D721Med (cell line): ENCODE results near the gene SH3RF2.

Experiments used
- DNase-seq: peaks from one replicate; pipeline ENCODE4 v3.0.0; 2011; ENCODE audit warnings: low spot score; ENCODE audit not compliant: insufficient read length
- FAIRE-seq: peaks from 2 replicates; lab custom pipeline; 2011; peaks lifted over from hg19 to GRCh38; lab: Jason Lieb, UNC
- TF ChIP-seq, protein P1 (sequence below): IDR thresholded peaks from 2 replicates; pipeline ENCODE4 v1.5.1; 2012; ENCODE audit warnings: mild to moderate bottlenecking, control low read depth; ENCODE audit not compliant: insufficient read depth; ENCODE audit errors: missing control alignments

The SH3RF2 gene

DNA sequence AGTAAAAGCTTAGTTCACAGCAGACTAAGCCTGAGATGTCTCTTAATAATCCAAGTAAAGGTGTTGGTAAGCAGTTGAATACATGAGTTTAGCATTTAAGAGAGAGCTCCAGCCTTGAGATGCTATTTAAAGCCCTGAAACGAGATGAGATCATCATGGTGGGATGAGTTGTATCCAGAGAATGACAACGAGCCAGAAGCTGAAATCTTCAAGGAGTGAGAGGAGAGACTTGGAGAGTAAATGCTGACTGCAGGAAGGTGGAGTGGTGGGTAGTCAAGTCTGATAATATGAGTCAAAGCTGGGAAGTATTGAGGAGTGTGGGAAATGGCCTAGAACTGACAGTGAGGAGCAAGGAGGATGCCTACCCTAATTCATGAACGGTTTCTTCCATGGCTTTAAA lies 115.3 kb downstream of the SH3RF2 start:
- no peak for FAIRE-seq
- TF ChIP-seq, protein P1, sequence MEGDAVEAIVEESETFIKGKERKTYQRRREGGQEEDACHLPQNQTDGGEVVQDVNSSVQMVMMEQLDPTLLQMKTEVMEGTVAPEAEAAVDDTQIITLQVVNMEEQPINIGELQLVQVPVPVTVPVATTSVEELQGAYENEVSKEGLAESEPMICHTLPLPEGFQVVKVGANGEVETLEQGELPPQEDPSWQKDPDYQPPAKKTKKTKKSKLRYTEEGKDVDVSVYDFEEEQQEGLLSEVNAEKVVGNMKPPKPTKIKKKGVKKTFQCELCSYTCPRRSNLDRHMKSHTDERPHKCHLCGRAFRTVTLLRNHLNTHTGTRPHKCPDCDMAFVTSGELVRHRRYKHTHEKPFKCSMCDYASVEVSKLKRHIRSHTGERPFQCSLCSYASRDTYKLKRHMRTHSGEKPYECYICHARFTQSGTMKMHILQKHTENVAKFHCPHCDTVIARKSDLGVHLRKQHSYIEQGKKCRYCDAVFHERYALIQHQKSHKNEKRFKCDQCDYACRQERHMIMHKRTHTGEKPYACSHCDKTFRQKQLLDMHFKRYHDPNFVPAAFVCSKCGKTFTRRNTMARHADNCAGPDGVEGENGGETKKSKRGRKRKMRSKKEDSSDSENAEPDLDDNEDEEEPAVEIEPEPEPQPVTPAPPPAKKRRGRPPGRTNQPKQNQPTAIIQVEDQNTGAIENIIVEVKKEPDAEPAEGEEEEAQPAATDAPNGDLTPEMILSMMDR, result no peak
- no peak for DNase-seq

DNA sequence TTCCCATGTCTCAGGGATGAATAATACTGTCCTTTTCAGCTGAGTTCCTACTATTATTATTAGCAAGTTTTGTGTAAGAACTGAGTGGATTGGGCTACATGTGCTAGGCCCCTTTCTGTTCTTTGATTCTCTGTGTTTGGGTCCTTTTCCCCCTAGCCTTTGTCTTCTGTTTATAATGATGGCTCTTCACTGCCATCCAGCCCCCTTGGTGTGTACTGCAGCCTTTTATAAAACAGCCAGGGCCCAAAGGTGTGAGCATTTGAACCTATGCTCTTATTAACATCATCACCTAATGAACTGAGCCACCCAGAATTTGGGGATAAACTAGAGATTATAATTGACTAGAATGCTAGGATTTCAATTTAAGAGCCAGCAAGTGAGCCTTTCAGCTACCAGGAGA lies 116.4 kb downstream of the SH3RF2 start:
- TF ChIP-seq, protein P1, result peak; percentile 22
- FAIRE-seq (no peak), DNase-seq (no peak)

DNA sequence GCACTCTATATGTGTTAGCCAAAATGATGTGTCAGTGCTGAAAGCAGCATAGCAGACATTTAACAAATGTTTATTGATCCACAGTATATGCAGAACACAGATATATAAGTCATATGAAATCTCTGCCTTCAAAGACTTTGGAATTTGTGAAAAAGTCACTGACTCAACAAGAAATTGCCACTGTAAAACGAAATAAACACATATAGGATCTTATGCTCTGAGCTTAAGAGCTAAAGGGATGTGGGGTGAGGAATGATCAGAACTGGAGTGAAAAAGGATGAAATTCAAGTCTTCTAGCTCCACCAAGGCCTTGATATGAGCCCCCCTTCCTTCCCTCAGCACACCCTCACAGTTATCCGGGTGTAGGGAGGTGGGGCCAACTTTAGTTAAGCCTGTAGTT lies 119.1 kb downstream of the SH3RF2 start:
- TF ChIP-seq, protein P1, result no peak
- FAIRE-seq (no peak), DNase-seq (no peak)

DNA sequence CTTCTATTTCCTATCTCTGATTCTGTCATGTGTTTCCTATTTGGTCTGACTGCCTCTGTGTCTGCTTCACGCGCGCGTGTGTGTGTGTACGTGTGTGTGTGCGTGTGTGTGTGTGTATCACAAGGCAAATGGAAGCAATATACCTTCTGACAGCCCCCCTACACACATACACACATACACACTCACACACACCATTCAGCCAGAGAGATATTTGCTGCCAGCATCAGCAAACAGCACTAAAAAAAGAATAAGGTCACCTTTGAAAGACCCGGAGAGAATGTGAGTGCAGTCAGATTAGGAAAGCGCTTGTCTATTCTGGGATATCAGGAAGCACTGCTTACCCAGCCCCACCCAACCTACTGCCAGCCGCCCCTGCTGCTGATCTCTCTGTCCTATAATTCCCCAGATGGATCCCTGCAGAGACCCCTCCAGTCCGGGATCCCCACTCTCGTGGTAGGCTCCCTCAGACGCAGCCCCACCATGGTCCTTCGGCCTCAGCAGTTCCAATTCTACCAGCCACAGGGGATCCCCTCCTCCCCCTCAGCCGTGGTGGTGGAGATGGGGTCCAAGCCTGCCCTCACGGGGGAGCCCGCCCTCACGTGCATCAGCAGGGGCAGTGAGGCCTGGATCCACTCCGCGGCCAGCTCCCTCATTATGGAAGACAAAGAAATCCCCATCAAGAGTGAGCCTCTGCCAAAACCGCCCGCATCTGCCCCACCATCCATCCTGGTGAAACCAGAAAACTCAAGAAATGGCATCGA lies 123.3 kb downstream of the SH3RF2 start:
- DNase-seq (no peak), FAIRE-seq (no peak)
- TF ChIP-seq, protein P1, result no peak

DNA sequence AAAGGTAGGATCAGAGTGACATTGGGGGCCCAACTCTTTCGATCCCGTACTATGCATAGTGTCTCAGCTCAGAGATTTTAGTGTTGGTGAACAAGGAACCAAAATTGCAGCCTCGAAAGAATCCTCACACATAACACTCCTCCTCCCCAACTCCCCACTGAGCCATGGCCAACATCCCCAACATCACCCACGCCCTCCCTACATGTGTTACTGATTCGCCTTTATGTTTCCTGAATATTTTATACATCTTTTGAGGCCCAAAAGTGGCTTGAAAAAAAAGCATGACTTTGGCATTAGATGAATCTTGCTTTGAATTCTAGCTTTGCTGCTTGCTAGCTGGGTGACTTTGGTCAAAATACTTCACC lies 123.8 kb downstream of the SH3RF2 start:
- DNase-seq, result no peak
- TF ChIP-seq, protein P1, result no peak
- no peak for FAIRE-seq

DNA sequence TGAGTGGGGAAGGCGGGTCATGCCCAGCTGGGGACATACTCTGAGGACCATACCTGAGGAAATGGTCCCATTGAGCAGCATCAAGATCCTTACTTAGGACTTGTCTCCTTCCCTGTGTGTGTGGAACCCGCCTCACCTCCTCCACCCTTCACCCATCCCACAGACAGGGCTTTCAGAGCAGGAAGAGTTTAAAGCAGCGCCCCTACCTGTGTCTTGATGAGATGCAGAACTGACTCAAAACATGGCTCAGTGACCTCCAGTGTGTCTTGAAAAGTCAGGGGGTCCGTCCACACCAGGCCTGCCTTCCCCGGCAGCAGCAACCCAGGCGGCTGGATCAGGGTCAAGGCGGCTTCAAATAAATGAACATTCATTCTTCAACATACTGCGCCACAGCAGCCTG lies 130.6 kb downstream of the SH3RF2 start:
- TF ChIP-seq, protein P1, result no peak
- no peak for DNase-seq
- no peak for FAIRE-seq

DNA sequence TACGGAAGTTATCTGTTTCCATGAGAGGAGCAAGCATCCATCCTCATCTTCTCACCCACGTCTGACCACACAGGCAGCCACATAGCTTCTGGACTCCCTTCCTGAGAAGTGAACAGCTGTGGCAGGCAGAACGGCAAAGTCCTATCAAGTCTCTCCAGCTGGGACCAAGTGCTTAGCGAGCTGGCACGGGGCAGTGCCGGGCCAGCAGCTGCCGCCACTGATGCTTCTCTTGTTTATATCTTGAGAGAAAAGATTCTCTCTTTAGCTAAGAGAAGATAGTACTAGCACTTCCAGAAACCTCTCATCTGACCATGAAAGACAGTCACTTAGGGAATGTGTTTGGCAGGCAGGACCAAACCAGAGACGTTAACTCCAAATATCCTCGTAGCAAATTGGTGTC lies 131.8 kb downstream of the SH3RF2 start:
- DNase-seq (no peak), FAIRE-seq (no peak)
- TF ChIP-seq, protein P1, result no peak
